ENCODE measurements around the gene ARHGAP21. TPM values are rescaled to one million over a fixed set of nuclear protein-coding genes. Genes with fewer than 3 reads are reported as not detected.

ARHGAP21 gene
- total RNA-seq, 4 donors from 2014 or later = 104 to 128 (median 114) TPM

DNA sequence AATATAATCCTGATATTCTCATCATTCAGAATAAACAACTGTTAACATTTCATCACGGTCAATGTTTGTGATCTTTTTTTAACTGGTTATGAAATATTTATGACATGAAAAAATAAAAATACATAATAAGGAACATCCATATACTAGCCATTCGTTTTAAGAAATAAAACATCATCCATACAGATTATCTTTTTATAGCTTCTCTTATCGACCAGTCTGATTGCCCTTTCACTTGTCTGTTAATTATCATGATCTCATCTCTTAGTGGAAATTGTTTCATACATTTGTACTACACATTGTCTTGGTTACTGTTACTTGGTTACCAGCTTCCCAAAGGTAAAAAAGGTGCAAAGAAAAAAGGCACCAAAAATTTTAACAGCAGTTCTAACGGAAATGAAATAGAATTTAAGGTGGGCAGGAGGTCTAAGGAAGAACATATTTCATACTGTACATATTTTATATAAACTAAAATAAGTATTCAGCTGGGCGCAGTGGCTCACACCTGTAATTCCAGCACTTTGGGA, 8.4 kb downstream of the ARHGAP21 start:
- TF ChIP-seq, protein P1, sequence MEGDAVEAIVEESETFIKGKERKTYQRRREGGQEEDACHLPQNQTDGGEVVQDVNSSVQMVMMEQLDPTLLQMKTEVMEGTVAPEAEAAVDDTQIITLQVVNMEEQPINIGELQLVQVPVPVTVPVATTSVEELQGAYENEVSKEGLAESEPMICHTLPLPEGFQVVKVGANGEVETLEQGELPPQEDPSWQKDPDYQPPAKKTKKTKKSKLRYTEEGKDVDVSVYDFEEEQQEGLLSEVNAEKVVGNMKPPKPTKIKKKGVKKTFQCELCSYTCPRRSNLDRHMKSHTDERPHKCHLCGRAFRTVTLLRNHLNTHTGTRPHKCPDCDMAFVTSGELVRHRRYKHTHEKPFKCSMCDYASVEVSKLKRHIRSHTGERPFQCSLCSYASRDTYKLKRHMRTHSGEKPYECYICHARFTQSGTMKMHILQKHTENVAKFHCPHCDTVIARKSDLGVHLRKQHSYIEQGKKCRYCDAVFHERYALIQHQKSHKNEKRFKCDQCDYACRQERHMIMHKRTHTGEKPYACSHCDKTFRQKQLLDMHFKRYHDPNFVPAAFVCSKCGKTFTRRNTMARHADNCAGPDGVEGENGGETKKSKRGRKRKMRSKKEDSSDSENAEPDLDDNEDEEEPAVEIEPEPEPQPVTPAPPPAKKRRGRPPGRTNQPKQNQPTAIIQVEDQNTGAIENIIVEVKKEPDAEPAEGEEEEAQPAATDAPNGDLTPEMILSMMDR (IDR thresholded peaks at IDR 0.05) = no peak
- ATAC-seq (ENCODE audit: low FRiP score) (no peak), DNase-seq (ENCODE audit: low spot score) (no peak)

DNA sequence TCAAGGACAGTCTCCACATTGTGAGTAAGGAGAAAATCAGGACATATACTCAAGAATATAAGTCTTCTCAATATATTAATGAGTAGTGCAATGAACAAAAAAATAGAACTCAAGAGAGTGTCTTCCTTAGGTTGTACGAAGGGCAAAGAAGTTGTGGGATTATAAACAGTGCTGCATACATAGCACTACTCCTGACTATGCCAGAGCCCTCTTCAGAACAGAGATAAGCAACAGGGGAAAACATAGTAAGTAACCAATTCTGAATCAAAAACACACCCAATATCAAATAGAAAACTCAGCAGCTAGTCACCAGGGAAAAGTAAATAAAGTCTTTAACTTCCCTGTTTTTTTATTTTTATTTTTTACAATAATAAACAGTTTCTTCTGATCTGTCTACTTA, 10.6 kb downstream of the ARHGAP21 start:
- ATAC-seq (ENCODE audit: low FRiP score) = no peak

DNA sequence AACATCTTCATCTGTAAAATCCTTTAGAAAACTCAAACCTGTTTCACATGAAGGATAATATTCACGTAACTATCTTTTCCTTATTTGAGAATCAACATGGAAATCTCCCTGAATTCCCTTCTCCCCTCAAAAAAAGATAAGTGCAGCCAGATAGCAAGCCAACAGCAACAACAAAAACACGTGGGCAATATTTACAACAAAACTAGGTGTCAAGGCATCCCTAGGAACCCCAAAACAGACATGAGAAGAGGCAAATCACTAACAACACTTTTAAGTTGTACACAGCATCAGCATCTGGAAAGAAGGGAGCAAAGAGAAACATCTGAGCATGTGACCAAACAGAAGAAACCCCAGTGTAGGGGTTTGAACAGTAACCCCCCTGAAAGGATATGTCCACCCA, 12.2 kb downstream of the ARHGAP21 start:
- no peak for DNase-seq (ENCODE audit: low spot score)
- TF ChIP-seq, protein P1 (IDR thresholded peaks at IDR 0.05) = no peak
- ATAC-seq (ENCODE audit: low FRiP score) = no peak

More for the DNA sequence above, 10.6 kb downstream of the ARHGAP21 start:
- no peak for DNase-seq (ENCODE audit: low spot score)
- TF ChIP-seq, protein P1 (IDR thresholded peaks at IDR 0.05) = no peak

DNA sequence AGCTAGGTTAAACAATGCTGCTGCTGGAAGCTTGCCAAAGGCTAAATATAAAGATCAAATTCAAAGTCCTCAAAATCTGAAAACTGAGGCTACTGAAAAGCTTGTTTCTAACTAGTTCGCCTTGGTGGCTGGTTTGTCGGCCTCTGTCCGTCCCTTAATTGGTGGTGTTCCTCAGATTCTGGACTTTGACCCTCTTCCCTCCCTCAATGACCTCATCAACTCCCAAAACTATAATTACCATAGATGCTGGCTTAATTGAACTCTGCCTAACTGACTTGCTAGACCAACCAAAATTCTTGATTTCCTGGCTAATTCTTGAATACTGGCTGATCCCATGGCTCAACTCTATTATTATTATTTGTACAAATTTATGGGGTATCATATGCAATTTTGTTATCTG, 15.6 kb downstream of the ARHGAP21 start:
- TF ChIP-seq, protein P1 (IDR thresholded peaks at IDR 0.05) = no peak
- ATAC-seq (ENCODE audit: low FRiP score) (no peak), DNase-seq (ENCODE audit: low spot score) (no peak)

DNA sequence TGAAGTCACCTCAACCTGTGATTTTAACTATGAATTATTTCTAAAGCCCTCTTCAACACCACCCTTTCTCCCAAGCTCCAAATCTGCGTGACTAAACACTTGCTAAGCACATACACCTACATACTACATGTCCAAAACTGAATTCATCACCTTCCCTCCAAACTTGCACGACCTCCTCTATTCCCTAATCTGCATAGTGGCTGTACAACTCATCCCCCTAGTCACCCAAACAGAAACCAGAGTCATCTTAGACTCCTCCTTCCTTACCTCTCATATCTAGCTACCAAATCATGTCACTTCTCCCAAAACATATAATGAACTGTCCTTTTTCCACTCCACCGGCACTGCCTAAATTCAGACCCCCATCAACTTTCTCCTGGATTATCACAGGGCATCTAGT, 16.2 kb downstream of the ARHGAP21 start:
- ATAC-seq (ENCODE audit: low FRiP score) = no peak
- TF ChIP-seq, protein P1 (IDR thresholded peaks at IDR 0.05) = no peak
- DNase-seq (ENCODE audit: low spot score) = no peak

DNA sequence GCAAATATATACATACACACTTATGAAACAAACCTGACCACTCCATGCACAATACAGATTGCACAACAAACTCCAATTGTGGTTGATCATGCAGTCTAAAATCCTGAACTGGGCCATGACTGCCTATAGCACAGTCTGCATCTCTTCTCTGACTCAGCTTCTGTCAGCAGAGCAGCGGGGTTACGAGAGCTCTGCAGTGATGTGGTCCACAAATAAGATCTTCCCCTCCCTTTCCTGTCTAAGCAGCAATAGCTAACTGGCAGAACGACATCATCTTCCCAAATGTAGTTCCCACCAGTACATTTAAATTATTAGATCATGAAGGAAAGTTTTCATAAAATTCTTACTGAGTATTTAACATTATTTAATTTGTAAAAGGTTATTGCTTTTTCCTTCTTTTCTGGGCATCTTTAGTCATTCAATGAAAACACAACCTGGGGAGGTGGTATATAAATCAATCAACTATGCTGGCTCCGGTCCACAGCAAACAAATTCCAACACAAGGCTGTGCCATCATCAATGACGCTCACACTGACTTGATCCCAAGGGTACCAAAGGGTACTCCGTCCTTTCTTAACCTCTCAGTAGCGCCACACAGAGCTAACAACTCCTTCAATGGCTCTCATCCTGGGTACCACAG, 17.1 kb downstream of the ARHGAP21 start:
- TF ChIP-seq, protein P1 (IDR thresholded peaks at IDR 0.05) = no peak
- peak; percentile 97 for ATAC-seq (ENCODE audit: low FRiP score)
- DNase-seq (ENCODE audit: low spot score) = no peak

DNA sequence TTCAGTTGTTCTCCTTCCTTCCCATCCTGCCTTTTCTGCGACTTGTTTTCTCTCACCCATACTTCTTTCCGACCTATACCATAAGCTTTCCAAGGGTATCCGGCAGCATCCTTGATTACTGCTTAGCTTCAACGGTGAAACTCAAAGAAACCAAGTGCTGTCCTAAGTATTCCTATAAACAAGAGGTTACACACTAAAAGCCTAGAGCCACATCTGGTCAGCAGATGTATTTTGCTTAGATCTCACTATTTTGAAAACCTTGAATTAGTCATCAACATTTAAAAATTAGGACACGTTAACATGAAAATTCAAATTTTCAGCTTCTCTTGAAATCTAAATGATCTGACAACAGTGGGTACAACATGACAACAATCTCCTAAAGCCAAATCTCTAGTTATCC, 20.0 kb downstream of the ARHGAP21 start:
- ATAC-seq (ENCODE audit: low FRiP score) (no peak), DNase-seq (ENCODE audit: low spot score) (no peak)
- TF ChIP-seq, protein P1 (IDR thresholded peaks at IDR 0.05) = no peak

Data from omental fat pad (tissue), 4 donors.